ENCODE results near the gene MAP4K4. TPM values are rescaled to one million over a fixed set of nuclear protein-coding genes. Genes with fewer than 3 reads are reported as not detected.

Gene MAP4K4
- total RNA-seq, 1 donor from 2014 or later, result 427 TPM

GRCh38 chr2:101690547-101691152, 6.9 kb upstream of the MAP4K4 start:
- peaks cover 1% of the 10 kb centered on the region for H3K27me3 Mint-ChIP-seq (ENCODE audit: unreplicated experiment)
- H3K4me3 Mint-ChIP-seq (ENCODE audit: unreplicated experiment), result no peak overlapping the region
- DNase-seq (ENCODE audit: low spot score), result no peak
- H3K9me3 Mint-ChIP-seq (ENCODE audit: unreplicated experiment), result no peaks in the 10 kb centered on the region
- H3K4me1 Mint-ChIP-seq (ENCODE audit: unreplicated experiment), result peaks cover 10% of the 10 kb centered on the region
- H3K36me3 Mint-ChIP-seq (ENCODE audit: low read depth, unreplicated experiment), result no peaks in the 10 kb centered on the region
- H3K27ac Mint-ChIP-seq (ENCODE audit: unreplicated experiment), result no peak overlapping the region
- no peak for TF ChIP-seq CTCF (IDR thresholded peaks at IDR 0.05; ENCODE audit: unreplicated experiment)

GRCh38 chr2:101692041-101692440, 5.5 kb upstream of the MAP4K4 start:
- peaks cover 9% of the 10 kb centered on the region for H3K27me3 Mint-ChIP-seq (ENCODE audit: unreplicated experiment)
- H3K4me1 Mint-ChIP-seq (ENCODE audit: unreplicated experiment), result peaks cover 20% of the 10 kb centered on the region
- H3K27ac Mint-ChIP-seq (ENCODE audit: unreplicated experiment), result no peak overlapping the region
- TF ChIP-seq CTCF (IDR thresholded peaks at IDR 0.05; ENCODE audit: unreplicated experiment), result no peak
- H3K9me3 Mint-ChIP-seq (ENCODE audit: unreplicated experiment), result no peaks in the 10 kb centered on the region
- H3K36me3 Mint-ChIP-seq (ENCODE audit: low read depth, unreplicated experiment), result peaks cover 6% of the 10 kb centered on the region
- no peak for DNase-seq (ENCODE audit: low spot score)
- H3K4me3 Mint-ChIP-seq (ENCODE audit: unreplicated experiment), result no peak overlapping the region

- Mint-ChIP-seq H3K27ac (ENCODE audit: unreplicated experiment) (no peak overlapping the region), H3K9me3 (ENCODE audit: unreplicated experiment) (no peaks in the 10 kb centered on the region), H3K4me1 (ENCODE audit: unreplicated experiment) (peaks cover 20% of the 10 kb centered on the region), H3K4me3 (ENCODE audit: unreplicated experiment) (no peak overlapping the region), H3K27me3 (ENCODE audit: unreplicated experiment) (peaks cover 9% of the 10 kb centered on the region), H3K36me3 (ENCODE audit: low read depth, unreplicated experiment) (peaks cover 6% of the 10 kb centered on the region)
- TF ChIP-seq CTCF (IDR thresholded peaks at IDR 0.05; ENCODE audit: unreplicated experiment), result no peak
- no peak for DNase-seq (ENCODE audit: low spot score)
Observed at GRCh38 chr2:101692766-101693165, 4.7 kb upstream of the MAP4K4 start.

GRCh38 chr2:101693991-101694588, 3.4 kb upstream of the MAP4K4 start:
- H3K4me1 Mint-ChIP-seq (ENCODE audit: unreplicated experiment), result peaks cover 20% of the 10 kb centered on the region
- H3K27ac Mint-ChIP-seq (ENCODE audit: unreplicated experiment), result no peak overlapping the region
- H3K4me3 Mint-ChIP-seq (ENCODE audit: unreplicated experiment), result peak overlapping the region; percentile 67
- H3K9me3 Mint-ChIP-seq (ENCODE audit: unreplicated experiment), result no peaks in the 10 kb centered on the region
- peaks cover 6% of the 10 kb centered on the region for H3K36me3 Mint-ChIP-seq (ENCODE audit: low read depth, unreplicated experiment)
- no peak for TF ChIP-seq CTCF (IDR thresholded peaks at IDR 0.05; ENCODE audit: unreplicated experiment)
- no peak for DNase-seq (ENCODE audit: low spot score)
- H3K27me3 Mint-ChIP-seq (ENCODE audit: unreplicated experiment), result peaks cover 9% of the 10 kb centered on the region

Measured in endothelial cell (in vitro differentiated cells).